ENCODE measurements around the gene SAXO1. TPM values are rescaled to one million over a fixed set of nuclear protein-coding genes. Genes with fewer than 3 reads are reported as not detected.

SAXO1 gene, protein sequence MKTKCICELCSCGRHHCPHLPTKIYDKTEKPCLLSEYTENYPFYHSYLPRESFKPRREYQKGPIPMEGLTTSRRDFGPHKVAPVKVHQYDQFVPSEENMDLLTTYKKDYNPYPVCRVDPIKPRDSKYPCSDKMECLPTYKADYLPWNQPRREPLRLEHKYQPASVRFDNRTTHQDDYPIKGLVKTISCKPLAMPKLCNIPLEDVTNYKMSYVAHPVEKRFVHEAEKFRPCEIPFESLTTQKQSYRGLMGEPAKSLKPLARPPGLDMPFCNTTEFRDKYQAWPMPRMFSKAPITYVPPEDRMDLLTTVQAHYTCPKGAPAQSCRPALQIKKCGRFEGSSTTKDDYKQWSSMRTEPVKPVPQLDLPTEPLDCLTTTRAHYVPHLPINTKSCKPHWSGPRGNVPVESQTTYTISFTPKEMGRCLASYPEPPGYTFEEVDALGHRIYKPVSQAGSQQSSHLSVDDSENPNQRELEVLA
- total RNA-seq (2014; rRNA removed; shearing (Covaris generic)): not detected in 2 replicates

DNA sequence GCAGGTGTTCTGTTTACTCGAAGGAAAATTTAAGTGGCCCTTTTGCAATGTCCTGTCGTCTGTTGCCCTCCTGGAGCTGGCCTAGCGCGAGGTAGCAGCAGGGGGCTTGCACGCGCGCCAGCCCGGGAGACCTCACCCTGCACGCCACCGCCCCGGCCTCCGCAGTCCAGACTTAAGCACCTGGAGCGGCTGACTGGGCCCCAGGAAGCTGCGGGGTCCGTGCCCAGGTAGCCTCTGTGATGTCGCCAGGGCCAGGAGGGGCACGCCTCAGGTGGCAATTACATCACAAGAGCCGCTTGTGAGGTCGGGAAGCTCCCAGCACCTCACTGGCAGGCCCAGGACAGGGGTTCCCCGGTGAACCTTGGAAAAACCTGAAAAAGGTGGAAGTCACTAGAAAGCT lies at the start of gene SAXO1:
TSS of gene SAXO1 (minus strand) at position 195 of the 400 bp plus-strand sequence. CDS start 301 bp downstream, outside the sequence.
- H3K27me3 ChIP-seq (replicated peaks): no peaks in the 10 kb centered on the region
- DNase-seq (ENCODE audit: low read depth in 1 of 2, low spot score in 2 of 2): no peak
- no peak within 1 kb of the TSS for H3K27ac ChIP-seq
- no peaks in the 10 kb centered on the region for H3K4me1 ChIP-seq (replicated peaks)
- H3K36me3 ChIP-seq: no peaks in the 10 kb centered on the region
- no peaks in the 10 kb centered on the region for H3K9me3 ChIP-seq (replicated peaks)
- H3K4me3 ChIP-seq: no peak within 1 kb of the TSS

DNA sequence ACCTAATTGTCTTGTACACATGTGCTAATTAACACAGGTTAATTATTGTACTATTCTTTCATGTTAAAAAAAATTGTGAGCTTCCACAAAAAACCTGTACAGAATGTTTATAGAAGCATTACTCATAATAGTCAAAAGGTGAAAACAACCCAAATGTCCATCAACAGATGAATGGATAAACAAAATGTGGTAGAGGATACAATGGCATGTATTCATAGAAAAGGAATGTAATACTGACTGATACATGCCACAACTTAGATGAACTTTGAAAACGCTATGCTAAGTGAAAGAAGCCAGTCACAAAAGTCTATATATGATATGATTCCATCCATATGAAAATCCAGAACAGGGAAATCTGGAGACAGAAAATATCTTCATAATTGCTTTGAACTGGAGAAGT lies 41.8 kb upstream of the SAXO1 start:
- Histone ChIP-seq H3K4me1 (replicated peaks) (peaks cover 6% of the 10 kb centered on the region; the same call in 1 of the 2 replicates), H3K4me3 (no peak overlapping the region), H3K27ac (no peak overlapping the region), H3K9me3 (replicated peaks) (no peaks in the 10 kb centered on the region), H3K36me3 (peaks cover 11% of the 10 kb centered on the region), H3K27me3 (replicated peaks) (no peaks in the 10 kb centered on the region)
- peak in 1 of 2 experiments; percentile 6 for DNase-seq (ENCODE audit: low read depth in 1 of 2, low spot score in 2 of 2)

DNA sequence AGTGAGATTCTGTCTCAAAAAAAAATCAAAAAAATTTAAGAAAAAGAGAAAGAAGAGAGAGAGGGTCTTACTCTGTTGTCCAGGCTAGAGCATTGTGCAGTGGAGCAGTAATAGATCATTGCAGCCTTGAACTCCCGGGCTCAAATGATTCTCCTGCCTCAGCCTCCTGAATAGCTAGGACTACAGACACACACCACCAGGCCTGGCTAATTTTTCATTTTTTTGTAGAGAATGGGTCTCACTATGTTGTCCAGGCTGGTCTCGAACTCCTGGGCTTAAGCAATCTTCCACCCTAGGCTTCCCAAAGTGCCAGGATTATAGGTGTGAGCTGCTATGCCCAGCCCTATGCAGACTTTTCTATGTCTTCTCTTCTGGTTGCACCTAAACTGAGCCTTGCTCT lies 41.2 kb upstream of the SAXO1 start:
- H3K27me3 ChIP-seq (replicated peaks): no peaks in the 10 kb centered on the region
- H3K9me3 ChIP-seq (replicated peaks): no peaks in the 10 kb centered on the region
- H3K4me3 ChIP-seq: no peak overlapping the region
- H3K4me1 ChIP-seq (replicated peaks): peaks cover 6% of the 10 kb centered on the region; the same call in 1 of the 2 replicates
- no peak for DNase-seq (ENCODE audit: low read depth in 1 of 2, low spot score in 2 of 2)
- H3K27ac ChIP-seq: no peak overlapping the region
- H3K36me3 ChIP-seq: peaks cover 11% of the 10 kb centered on the region

DNA sequence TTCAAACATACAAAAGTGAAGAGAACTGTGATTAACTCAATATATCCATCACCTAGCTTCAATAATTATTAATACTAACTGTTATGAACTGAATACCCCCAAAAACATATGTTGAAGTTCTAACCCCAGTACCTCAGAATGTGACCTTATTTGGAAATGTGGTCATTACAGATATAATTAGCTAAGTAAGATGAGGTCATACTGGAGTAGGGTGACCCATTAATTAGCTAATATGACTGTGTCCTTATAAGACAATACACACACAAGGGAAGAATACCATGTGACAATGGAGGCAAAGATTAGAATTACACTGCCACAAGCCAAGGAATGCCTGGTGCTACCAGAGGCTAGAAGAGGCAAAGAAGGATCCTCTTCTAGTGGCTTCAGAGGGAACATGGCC lies 24.0 kb upstream of the SAXO1 start:
- no peak for DNase-seq (ENCODE audit: low read depth in 1 of 2, low spot score in 2 of 2)
- Histone ChIP-seq H3K4me3 (no peak overlapping the region), H3K27me3 (replicated peaks) (no peaks in the 10 kb centered on the region)

DNA sequence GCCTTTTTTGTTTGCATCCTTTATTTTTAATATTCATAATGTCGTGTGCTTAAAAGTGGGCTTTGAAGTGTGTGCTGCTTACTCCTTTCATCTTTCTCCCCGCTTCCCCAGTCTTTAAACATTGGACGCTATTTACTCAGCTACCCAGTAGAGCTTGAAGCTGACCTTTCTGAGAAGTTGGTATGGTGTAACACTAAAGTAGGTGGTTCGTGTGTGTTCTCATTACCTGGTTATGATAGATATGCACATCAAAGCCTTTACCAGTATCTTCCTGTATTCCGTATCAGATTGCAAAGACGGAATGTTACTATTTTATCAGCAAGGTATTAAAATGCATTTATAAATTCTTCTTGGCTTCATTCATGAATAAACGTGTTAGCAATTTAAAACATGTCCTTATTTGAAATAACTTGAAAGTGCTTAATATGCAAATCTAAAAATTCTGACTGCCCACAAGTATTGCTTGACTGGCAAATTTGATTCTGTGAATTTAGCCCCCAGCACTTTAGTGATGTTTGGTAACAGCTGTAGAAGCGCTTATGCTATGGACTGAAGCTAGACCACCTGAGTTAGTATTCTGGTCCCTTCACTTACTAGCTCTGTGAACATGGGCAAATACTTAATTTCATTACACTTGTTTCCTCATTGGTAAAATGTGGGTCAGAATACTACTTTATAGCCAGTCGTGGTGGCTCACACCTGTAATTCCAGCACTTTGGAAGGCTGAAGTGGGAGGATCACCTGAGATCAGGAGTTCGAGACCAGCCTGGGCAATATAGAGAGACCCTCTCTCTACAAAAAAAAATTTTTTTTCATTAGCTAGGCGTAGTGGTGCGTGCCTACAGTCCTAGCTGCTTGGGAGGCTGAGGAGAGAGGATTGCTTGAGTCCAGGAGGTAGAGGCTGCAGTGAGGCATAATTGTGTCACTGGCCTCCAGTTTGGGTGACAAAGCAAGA lies 17.9 kb upstream of the SAXO1 start:
- H3K36me3 ChIP-seq: peaks cover 6% of the 10 kb centered on the region; the same call in 1 of the 2 replicates
- no peaks in the 10 kb centered on the region for H3K27me3 ChIP-seq (replicated peaks)
- H3K4me1 ChIP-seq (replicated peaks): no peaks in the 10 kb centered on the region; the same call in 1 of the 2 replicates
- no peak overlapping the region for H3K27ac ChIP-seq
- 0 out of 2 replicates have a peak, but pooled peaks cover 3% of the 10 kb centered on the region for H3K9me3 ChIP-seq (replicated peaks)
- no peak for DNase-seq (ENCODE audit: low read depth in 1 of 2, low spot score in 2 of 2)
- H3K4me3 ChIP-seq: no peak overlapping the region

More for the DNA sequence above, 24.0 kb upstream of the SAXO1 start:
- H3K4me1 ChIP-seq (replicated peaks): no peaks in the 10 kb centered on the region
- no peaks in the 10 kb centered on the region for H3K9me3 ChIP-seq (replicated peaks)
- H3K36me3 ChIP-seq: peaks cover 10% of the 10 kb centered on the region
- H3K27ac ChIP-seq: no peak overlapping the region

DNA sequence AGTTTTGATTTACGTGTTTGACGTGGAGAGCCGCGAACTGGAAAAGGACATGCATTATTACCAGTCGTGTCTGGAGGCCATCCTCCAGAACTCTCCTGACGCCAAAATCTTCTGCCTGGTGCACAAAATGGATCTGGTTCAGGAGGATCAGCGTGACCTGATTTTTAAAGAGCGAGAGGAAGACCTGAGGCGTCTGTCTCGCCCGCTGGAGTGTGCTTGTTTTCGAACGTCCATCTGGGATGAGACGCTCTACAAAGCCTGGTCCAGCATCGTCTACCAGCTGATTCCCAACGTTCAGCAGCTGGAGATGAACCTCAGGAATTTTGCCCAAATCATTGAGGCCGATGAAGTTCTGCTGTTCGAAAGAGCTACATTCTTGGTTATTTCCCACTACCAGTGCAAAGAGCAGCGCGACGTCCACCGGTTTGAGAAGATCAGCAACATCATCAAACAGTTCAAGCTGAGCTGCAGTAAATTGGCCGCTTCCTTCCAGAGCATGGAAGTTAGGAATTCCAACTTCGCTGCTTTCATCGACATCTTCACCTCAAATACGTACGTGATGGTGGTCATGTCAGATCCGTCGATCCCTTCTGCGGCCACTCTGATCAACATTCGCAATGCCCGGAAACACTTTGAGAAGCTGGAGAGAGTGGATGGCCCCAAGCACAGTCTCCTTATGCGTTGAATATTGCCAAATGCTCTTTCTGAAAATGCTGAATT lies 17.1 kb upstream of the SAXO1 start:
- Histone ChIP-seq H3K4me1 (replicated peaks) (no peaks in the 10 kb centered on the region; the same call in 1 of the 2 replicates), H3K4me3 (peak overlapping the region; percentile 52), H3K27me3 (replicated peaks) (no peaks in the 10 kb centered on the region), H3K36me3 (peaks cover 6% of the 10 kb centered on the region; the same call in 1 of the 2 replicates), H3K27ac (no peak overlapping the region), H3K9me3 (replicated peaks) (0 out of 2 replicates have a peak, but pooled peaks cover 3% of the 10 kb centered on the region)
- no peak for DNase-seq (ENCODE audit: low read depth in 1 of 2, low spot score in 2 of 2)

DNA sequence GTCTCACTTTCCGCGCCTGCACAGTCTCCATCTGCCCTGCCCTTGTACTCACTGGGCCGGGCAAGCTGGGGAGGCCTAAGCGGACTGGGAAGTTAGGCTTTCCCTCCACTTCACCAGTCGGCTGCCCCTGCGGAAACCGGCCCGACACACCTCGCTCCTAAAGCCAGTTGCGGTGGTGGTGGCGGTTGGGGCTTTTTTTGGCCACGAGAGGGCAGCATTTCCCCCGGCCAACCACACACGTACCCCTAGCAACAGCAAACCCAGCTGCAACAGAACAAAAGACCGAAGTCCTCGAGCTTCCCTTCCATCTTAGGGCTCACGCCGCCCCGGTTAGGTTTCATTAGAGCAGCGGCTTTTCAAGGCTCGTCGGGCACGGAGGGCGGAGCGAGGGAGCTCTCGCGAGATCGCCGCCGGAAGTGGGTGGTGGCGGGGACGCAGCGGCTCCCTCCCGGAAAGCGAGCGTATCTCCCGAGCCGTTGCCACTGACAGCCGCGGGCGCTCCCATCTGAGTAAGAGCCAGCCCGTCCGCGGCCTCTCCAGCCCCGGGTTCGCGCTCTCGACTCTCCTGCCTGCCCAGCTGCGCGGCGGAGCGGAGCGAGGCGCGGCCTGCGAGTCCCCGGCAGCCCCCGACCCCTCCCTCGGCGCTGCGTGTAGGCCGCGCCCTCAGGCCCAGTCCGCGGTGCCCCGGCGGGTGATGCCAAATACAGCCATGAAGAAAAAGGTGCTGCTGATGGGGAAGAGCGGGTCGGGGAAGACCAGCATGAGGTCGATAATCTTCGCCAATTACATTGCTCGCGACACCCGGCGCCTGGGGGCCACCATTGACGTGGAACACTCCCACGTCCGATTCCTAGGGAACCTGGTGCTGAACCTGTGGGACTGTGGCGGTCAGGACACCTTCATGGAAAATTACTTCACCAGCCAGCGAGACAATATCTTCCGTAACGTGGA lies 16.2 kb upstream of the SAXO1 start, which contains the start of gene RRAGA:
TSS of gene RRAGA (plus strand) at position 462 of the 951 bp plus-strand sequence. CDS start at position 695, 233 bp downstream.
- H3K4me1 ChIP-seq (replicated peaks): no peaks in the 10 kb centered on the region; the same call in 1 of the 2 replicates
- DNase-seq (ENCODE audit: low read depth in 1 of 2, low spot score in 2 of 2): peak; percentile 76 to 77
- H3K36me3 ChIP-seq: peaks cover 6% of the 10 kb centered on the region; the same call in 1 of the 2 replicates
- H3K9me3 ChIP-seq (replicated peaks): 0 out of 2 replicates have a peak, but pooled peaks cover 3% of the 10 kb centered on the region
- H3K27ac ChIP-seq: peak within 1 kb of the TSS; percentile 68
- no peaks in the 10 kb centered on the region for H3K27me3 ChIP-seq (replicated peaks)
- H3K4me3 ChIP-seq: peak within 1 kb of the TSS; percentile 52

DNA sequence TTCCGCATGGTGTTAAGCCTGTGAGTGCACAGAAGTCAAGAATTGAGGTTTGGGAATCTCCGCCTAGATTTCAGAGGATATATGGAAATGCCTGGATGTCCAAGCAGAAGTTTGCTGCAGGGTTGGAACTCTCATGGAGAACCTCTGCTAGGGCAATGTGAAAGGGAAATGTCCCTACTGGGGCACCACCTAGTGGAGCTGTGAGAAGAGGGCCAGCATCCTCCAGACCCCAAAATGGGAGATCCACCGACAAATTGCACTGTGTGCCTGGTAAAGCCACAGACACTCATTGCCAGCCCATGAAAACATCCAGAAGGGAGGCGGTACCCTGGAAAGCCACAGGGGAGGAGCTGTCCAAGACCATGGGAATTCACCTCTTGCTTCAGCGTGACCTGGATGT lies 3.6 kb upstream of the SAXO1 start:
- Histone ChIP-seq H3K4me1 (replicated peaks) (no peaks in the 10 kb centered on the region), H3K4me3 (no peak overlapping the region), H3K27ac (no peak overlapping the region), H3K36me3 (no peaks in the 10 kb centered on the region), H3K27me3 (replicated peaks) (no peaks in the 10 kb centered on the region), H3K9me3 (replicated peaks) (no peaks in the 10 kb centered on the region)
- DNase-seq (ENCODE audit: low read depth in 1 of 2, low spot score in 2 of 2): no peak

DNA sequence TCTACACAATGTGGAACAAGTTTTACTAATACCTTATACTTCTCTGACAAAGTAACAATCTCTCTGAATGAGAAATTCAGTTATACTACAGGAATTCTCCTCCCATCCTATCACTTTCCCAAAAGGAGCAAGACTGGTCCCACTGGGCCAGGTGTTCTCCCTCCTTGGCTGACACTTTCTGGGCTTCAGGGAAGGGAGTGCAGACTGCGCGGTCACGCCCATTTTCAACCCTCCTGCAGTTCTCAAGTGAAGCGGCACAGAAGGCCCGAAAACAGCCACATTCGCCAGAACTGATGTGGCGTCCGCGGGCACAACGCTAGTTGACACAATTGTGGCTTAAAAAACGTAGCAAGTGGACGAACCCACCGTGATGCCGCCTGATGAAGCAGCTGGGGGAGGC lies 603 bp downstream of the SAXO1 start:
- H3K27me3 ChIP-seq (replicated peaks): no peaks in the 10 kb centered on the region
- H3K4me3 ChIP-seq: no peak overlapping the region
- no peaks in the 10 kb centered on the region for H3K36me3 ChIP-seq
- H3K9me3 ChIP-seq (replicated peaks): no peaks in the 10 kb centered on the region
- H3K4me1 ChIP-seq (replicated peaks): no peaks in the 10 kb centered on the region
- DNase-seq (ENCODE audit: low read depth in 1 of 2, low spot score in 2 of 2): no peak
- H3K27ac ChIP-seq: no peak overlapping the region

DNA sequence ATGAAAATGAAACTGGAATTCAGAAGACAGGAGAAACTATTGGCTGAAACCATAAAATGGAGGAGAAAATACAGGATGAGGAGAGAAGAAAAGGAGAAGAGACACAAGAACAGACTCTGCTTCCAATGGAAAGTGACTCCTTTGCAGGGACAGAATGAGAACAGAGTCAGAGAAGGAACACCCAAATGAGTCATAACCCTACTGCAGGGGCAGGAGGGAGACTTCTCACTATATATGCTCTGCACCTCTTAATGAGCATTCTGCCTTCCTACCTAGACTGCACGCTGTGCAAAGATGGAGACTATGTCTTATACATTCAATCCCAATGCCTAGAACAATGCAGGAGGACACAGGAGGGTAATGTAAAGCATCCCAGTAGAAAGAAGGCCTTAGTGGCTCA lies 2.1 kb downstream of the SAXO1 start:
- no peaks in the 10 kb centered on the region for H3K9me3 ChIP-seq (replicated peaks)
- H3K27me3 ChIP-seq (replicated peaks): no peaks in the 10 kb centered on the region
- no peaks in the 10 kb centered on the region for H3K4me1 ChIP-seq (replicated peaks)
- H3K27ac ChIP-seq: no peak overlapping the region
- H3K4me3 ChIP-seq: no peak overlapping the region
- DNase-seq (ENCODE audit: low read depth in 1 of 2, low spot score in 2 of 2): no peak
- no peaks in the 10 kb centered on the region for H3K36me3 ChIP-seq

DNA sequence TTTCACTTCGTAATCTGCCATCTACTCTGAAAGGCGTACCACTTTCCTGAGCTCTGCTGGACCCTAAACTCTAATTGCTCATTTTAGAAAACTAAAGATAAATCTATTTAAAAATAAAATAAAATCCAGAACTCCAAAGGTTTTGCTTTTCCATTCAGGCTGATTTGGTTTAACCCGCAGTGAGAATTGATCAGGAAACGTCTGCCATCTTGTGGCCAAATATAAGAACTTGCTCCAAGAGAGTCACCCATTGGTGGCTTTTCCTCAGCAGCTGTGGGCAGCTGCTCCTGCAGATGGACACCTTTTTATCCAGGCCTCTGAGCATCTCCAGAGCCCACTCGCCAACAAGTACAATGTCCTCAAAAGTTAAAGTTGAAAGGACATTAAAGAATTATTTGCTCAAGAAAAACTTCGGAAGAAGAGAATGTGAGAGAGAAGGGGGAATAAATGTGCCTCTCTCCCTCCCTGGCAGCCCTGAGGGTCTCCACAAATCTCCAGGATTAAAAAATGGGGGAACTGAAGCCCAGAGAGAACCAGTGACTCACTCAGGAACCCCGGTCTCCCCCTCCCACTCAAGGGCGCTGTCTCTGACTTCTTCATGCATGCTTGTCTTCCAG lies 4.1 kb downstream of the SAXO1 start:
- Histone ChIP-seq H3K4me1 (replicated peaks) (no peaks in the 10 kb centered on the region), H3K27ac (no peak overlapping the region), H3K9me3 (replicated peaks) (no peaks in the 10 kb centered on the region), H3K36me3 (no peaks in the 10 kb centered on the region), H3K4me3 (no peak overlapping the region), H3K27me3 (replicated peaks) (no peaks in the 10 kb centered on the region)
- DNase-seq (ENCODE audit: low read depth in 1 of 2, low spot score in 2 of 2): peak in 1 of 2 experiments; percentile 5

DNA sequence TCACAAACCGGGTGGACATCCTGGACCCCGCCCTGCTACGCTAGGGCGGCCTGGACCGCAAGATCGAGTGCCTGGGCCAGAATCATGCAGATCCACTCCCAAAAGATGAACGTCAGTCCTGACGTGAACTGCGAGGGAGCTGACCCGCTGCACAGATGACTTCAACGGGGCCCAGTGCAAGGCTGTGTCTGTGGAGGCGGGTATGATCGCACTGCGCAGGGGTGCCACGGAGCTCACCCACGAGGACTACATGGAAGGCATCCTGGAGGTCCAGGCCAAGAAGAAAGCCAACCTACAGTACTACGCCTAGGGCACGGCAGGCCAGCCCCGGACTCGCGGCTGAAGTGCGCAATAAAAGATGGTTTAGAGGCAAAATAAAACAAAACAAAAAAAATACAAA lies 5.2 kb downstream of the SAXO1 start:
- Histone ChIP-seq H3K27me3 (replicated peaks) (no peaks in the 10 kb centered on the region), H3K27ac (no peak overlapping the region), H3K9me3 (replicated peaks) (no peaks in the 10 kb centered on the region), H3K4me1 (replicated peaks) (no peaks in the 10 kb centered on the region), H3K36me3 (no peaks in the 10 kb centered on the region), H3K4me3 (no peak overlapping the region)
- no peak for DNase-seq (ENCODE audit: low read depth in 1 of 2, low spot score in 2 of 2)

Measured in SJSA1 (cell line).